ENCODE data around the gene ADIG.

GRCh38 chr20:38563802-38564431 is 17.1 kb upstream of the ADIG start:
- TF ChIP-seq CTCF (IDR thresholded peaks at IDR 0.05) (no peak), ZFX (IDR thresholded peaks at IDR 0.05; ENCODE audit: borderline replicate concordance) (no peak)

Data from 22Rv1 (cell line).